H7 (cell line): ENCODE measurements around the gene SLC39A3. TPM values are rescaled to one million over a fixed set of nuclear protein-coding genes. Genes with fewer than 3 reads are reported as not detected.
A peak's percentile ranks its signal among the peaks of the same experiment; 100 is the strongest.

ENCODE experiments used
- DNase-seq: peaks from one replicate; pipeline ENCODE4 v3.0.0; 2012
- H3K27me3 ChIP-seq: 2 replicates; pipeline ENCODE4 v1.6.0; 2011; ENCODE audit warnings: mild to moderate bottlenecking, low read length; ENCODE audit not compliant: control insufficient read depth, insufficient read depth
- H3K36me3 ChIP-seq: replicated peaks from 2 replicates; pipeline ENCODE4 v1.5.1; 2011; ENCODE audit warnings: low read length; ENCODE audit not compliant: control insufficient read depth, insufficient read depth
- H3K4me3 ChIP-seq: 2 replicates; pipeline ENCODE4 v1.5.1; 2011; ENCODE audit warnings: low read depth, mild to moderate bottlenecking, control low read depth, low read length, moderate library complexity; ENCODE audit not compliant: insufficient read depth
- total RNA-seq: library from RNA; depleted of rRNA; stranded (reverse); fragments of >200 nt; shearing (Covaris generic); gene quantifications from 2 replicates; pipeline ENCODE4 v1.2.3, GENCODE V29; 2014; rRNA removed

SLC39A3 gene, protein sequence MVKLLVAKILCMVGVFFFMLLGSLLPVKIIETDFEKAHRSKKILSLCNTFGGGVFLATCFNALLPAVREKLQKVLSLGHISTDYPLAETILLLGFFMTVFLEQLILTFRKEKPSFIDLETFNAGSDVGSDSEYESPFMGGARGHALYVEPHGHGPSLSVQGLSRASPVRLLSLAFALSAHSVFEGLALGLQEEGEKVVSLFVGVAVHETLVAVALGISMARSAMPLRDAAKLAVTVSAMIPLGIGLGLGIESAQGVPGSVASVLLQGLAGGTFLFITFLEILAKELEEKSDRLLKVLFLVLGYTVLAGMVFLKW
- total RNA-seq = 42.5 and 45.8 TPM in 2 replicates

DNA sequence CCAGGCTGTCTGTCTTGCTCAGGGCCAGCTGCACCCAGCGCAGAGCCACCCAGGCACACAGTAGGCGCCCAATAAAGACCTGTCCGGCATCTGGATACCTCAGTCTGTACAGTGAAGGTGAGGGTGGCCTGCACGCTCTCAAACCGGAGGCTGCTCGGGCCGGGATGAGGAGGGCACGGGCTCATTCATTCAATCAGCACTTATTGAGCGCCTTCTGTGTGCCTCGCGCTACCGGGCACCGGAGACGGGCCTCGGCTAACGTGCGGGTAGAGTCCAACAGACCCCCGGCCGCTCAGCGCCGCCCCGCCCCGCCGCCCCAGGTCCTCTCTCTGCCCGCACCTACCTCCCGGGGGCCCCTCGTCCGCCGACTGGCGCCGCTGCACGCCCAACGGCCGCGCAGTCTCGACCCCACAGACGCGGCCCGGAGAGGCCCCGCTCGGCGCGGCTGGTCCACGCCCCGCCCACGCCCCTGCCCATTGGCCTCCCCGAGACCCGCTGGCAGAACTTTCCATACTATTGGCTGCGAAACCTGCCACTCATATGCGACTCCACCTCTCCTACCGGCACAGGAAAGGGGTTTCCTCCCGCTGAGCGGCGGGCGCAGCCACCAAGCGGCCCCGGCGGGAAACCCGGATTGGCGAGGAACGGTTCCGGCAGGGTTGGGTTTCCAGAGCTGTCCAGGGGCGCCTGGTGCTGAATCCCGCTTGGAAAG, at the start of gene SLC39A3:
SLC39A3 (minus strand) TSS at position 416 of the 712 bp plus-strand sequence. CDS start 2,760 bp downstream, outside the sequence.
- Histone ChIP-seq H3K27me3 (no peaks in the 10 kb centered on the region; the same call in 1 of the 2 replicates), H3K4me3 (peak within 1 kb of the TSS; percentile 91), H3K36me3 (peaks cover 9% of the 10 kb centered on the region)
- DNase-seq = peak; percentile 100

DNA sequence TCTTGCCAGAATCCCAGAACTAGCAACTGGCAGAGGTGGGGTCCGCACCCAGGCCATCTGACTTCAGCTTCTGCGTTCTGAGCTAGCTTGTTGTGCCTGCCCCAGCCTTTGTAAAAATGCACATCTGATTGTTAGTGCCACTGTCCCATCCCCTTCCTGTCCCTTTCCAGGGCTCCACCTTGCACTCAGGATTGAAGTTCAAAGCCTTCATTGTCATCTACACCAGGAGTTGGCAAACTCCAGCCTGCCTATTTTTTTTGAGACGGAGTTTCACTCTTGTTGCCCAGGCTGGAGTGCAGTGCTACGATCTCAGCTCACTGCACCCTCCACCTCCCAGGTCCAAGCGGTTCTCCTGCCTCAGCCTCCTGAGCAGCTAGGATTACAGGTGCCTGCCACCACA, 48.4 kb upstream of the SLC39A3 start:
- DNase-seq = no peak
- H3K36me3 ChIP-seq = peaks cover 9% of the 10 kb centered on the region
- no peaks in the 10 kb centered on the region for H3K27me3 ChIP-seq
- H3K4me3 ChIP-seq = no peak overlapping the region

DNA sequence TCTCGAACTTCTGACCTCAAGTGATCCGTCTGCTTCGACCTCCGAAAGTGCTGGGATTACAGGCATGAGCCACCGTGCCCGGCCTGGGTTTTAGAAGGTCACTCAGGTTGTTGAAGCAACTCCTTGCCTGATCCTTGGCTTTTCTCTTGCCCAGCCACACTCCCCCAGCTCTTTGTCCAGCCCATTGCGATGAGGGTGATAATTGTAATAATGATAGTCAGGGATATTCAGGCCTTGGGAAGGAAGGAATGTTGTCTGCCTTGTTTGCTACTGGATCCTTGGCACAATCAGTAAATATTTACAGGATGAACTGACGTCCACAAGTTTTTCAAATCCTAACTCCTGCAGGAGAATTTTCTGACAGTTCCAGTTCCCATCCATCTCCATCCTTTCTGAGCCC, 47.3 kb upstream of the SLC39A3 start:
- Histone ChIP-seq H3K27me3 (no peaks in the 10 kb centered on the region), H3K4me3 (no peak overlapping the region), H3K36me3 (peaks cover 9% of the 10 kb centered on the region)
- no peak for DNase-seq

DNA sequence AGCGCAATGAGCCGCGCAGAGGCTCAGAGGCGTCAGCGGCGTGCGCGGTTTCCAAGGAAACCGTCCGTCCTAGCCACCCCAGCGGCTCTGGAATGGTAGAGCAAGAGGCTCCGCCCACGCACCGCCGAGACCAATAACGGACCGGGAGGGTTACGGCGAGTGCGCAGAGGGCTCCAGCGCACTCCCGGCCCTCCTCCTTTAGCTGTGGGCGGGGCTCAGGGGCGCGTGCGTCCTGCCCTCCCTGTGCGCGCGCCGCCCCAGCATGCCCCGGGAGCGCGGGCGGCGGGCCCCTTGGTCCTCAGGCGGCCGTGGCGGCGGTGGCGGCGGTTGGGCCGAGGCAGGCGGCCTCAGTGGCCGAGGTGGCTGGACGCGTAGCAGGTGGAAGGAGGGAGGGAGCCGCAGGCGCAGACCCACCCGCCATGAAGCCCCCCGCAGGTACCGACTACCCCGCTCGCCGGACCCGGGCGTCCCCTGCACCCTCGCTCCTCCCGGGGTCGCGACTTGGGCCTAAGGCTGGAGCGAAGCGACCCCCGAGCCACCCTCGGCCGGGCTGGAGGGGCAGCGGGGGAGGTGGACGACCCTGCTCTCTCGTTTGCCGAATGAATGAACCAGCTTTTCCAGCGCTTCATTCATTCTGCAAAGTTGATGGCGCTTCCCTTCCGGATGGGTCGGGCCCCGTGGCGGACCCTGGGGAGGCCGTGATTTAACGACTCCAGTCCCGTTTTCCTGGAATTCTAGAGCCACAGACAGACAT, 45.6 kb upstream of the SLC39A3 start, which contains the start of gene THOP1:
THOP1 (plus strand) TSS at position 260 of the 754 bp plus-strand sequence; CDS start at position 420, 160 bp downstream.
- H3K36me3 ChIP-seq = peaks cover 4% of the 10 kb centered on the region
- H3K27me3 ChIP-seq = no peaks in the 10 kb centered on the region
- H3K4me3 ChIP-seq = peak within 1 kb of the TSS; percentile 93
- peak; percentile 100 for DNase-seq

DNA sequence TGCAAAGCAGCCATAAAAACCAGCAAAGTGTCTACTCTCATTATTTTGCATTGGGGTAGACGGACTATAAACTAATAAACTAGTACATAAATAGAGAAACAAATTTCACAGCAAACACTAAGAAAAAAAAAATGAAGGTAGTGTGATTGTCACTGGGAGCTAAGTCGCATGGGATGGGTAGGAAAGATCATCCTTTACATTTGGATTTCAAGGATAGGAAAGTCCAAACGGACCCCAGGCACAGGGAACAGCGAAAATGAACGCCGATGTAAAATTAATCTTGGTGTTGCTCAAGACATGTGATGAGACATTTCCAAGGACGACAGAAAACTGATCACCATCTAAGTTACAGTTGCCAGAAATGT, 43.9 kb upstream of the SLC39A3 start:
- H3K36me3 ChIP-seq = peaks cover 1% of the 10 kb centered on the region; the same call in 1 of the 2 replicates
- H3K27me3 ChIP-seq = no peaks in the 10 kb centered on the region
- DNase-seq = no peak
- H3K4me3 ChIP-seq = no peak overlapping the region

DNA sequence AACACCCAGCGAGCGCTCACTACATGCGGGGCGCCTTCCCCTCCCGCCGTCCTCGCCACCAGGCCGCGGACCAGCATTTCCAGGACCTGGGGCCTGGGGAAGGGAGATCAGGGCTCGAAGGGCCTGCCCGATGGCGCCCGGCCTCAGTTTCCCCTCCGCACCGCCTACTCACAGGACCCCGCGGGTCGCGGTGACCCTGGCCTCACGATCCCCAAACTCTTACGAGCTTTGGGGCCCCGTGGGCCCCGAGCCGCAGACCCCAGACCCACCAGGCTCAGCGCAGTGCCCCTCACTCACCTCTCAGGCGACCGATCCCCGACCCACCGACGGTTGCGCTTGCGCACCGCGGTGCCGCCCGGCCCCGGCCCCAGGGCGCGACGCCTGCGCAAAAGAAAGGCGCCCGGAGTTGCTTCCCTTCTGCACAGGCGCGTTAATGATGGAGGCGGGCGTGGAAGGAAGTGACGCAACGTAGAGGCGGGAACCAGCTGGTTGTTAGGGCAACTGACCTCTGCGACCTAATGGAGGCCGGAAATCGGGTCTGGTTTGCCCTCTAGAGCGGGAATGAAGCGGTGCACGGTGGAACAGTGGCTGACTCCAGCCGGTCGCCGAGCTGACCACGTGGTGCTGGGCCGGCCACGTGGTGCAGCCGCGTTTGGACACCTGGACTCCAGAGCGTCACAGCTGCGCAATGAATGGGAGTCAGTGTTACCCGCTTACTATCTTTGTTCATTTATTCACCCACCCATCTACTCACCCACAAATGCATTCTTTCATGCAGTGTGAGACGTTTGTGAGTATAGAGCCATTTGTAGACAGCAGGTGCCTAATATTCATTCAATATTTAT, 43.3 kb upstream of the SLC39A3 start, which contains the start of gene SGTA:
SGTA (minus strand) TSS at position 338 of the 845 bp plus-strand sequence. CDS start 14,205 bp downstream, outside the sequence.
- DNase-seq = peak; percentile 100
- Histone ChIP-seq H3K36me3 (peaks cover 1% of the 10 kb centered on the region; the same call in 1 of the 2 replicates), H3K4me3 (peak within 1 kb of the TSS; percentile 99), H3K27me3 (no peaks in the 10 kb centered on the region)

DNA sequence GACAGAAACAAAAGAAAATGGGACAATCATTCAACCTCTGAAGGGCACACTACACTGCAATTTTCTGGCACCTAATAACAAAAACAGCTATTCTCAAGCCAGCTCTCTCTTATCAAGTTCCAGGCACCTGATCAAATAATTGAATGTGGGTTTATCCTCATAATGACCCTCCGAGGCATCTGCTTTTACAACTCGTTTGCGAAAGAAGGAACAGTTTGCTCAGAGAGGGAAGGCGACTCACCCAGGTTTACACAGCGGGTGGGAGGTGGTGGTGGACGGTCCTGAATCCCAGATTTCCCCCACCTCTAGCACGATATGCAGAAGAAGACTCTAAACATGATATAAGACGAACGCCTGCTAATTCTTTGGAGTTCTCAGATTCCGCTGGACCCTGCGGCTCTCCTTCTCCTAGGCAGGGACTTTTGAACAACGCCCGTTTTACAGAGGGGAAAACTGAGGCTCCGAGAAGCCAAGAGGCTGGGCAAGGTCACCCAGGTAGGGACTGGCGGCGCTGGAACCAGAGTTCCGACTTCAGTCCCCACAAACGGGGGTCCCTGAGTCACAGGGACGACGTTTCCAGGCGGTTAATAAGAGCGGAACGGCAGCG, 42.6 kb upstream of the SLC39A3 start:
- Histone ChIP-seq H3K36me3 (peaks cover 1% of the 10 kb centered on the region; the same call in 1 of the 2 replicates), H3K27me3 (no peaks in the 10 kb centered on the region), H3K4me3 (peak overlapping the region; percentile 99)
- DNase-seq = peak; percentile 53

DNA sequence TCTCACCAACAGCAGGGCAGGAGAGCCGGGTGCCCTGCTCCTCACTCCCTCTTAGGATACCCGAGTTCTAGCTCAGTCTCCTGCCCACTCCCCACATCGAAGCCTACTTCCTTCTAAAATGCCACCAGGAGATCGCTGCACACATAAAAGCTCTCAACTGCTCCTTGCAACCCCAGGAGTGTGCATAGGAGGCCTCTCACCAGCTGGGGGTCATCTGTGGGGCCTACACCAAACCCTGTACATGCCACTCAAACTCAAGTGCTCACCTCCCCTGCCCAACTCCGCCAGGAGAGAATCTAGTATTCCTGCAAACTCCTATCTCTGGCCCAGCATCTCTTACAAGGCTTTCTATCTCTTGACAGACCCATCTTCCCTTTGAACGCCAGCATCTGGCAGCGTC, 40.5 kb upstream of the SLC39A3 start:
- Histone ChIP-seq H3K4me3 (no peak overlapping the region), H3K36me3 (peaks cover 1% of the 10 kb centered on the region; the same call in 1 of the 2 replicates), H3K27me3 (no peaks in the 10 kb centered on the region)
- no peak for DNase-seq

DNA sequence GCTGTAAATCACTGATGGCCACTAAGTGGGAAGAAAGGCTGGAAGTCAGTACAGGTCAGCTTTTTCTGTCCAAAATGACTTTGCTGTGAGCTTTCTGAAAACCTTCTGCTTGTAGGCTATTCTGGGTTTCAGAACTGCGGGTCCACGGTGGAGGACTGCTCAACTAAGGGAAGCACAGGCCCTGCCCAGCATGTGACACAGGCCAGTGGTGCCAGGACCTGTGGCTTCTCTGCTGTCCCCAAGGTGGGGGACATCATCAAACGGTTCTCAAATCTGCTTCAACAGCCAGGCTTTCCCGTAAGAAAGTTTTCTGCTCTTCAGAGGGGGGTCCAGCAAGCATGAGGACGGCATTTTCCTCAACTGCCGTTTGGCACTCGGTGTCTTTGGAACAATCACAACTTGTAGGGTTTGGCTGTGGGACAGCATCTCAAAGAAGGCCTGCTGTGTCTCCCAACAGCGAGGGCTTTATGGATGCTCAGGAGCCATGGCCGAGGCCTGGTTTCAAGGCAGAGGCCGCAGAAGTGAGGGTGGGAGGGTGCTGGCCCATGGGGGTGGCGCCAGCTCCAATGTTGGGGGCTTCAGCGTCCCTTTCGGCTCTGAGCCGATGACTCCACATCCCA, 39.4 kb upstream of the SLC39A3 start:
- no peaks in the 10 kb centered on the region for H3K27me3 ChIP-seq
- no peak for DNase-seq
- H3K4me3 ChIP-seq = no peak overlapping the region
- H3K36me3 ChIP-seq = peaks cover 1% of the 10 kb centered on the region; the same call in 1 of the 2 replicates

DNA sequence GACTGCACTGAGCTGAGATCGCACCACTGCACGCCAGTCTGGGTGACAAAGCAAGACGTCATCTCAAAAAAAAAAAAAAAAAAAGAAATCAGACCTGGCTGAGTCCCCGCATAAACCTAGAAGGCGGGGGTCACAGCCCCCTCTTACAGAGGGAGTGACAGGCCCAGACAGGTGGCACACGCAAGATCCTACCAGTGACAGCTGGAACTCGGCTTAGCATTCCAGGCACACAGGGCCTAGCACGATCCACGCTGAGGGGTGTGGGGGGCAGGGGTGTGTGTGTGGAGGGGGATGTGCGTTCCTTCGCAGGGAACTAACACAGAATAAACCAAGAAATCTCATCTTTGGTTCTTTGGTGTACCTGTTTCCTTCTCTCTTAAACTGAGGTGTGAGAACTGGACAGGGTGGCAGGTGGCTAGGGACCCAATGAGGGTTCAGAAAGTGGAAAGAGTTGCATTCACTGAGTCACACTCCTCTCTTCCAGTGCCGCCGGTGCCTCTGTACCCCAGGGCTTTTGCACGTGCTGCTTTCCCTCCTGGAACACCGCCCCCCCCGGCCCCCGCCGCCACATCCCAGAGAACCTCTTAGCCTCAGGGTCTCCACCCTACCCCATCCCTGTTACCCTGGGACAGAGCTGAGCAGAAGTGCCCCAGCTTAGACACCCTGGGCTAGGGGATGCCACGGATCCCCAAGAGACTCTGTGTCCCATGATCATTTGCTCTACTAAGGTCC, 38.3 kb upstream of the SLC39A3 start:
- no peak for DNase-seq
- H3K36me3 ChIP-seq = peaks cover 1% of the 10 kb centered on the region; the same call in 1 of the 2 replicates
- no peaks in the 10 kb centered on the region for H3K27me3 ChIP-seq
- no peak overlapping the region for H3K4me3 ChIP-seq

DNA sequence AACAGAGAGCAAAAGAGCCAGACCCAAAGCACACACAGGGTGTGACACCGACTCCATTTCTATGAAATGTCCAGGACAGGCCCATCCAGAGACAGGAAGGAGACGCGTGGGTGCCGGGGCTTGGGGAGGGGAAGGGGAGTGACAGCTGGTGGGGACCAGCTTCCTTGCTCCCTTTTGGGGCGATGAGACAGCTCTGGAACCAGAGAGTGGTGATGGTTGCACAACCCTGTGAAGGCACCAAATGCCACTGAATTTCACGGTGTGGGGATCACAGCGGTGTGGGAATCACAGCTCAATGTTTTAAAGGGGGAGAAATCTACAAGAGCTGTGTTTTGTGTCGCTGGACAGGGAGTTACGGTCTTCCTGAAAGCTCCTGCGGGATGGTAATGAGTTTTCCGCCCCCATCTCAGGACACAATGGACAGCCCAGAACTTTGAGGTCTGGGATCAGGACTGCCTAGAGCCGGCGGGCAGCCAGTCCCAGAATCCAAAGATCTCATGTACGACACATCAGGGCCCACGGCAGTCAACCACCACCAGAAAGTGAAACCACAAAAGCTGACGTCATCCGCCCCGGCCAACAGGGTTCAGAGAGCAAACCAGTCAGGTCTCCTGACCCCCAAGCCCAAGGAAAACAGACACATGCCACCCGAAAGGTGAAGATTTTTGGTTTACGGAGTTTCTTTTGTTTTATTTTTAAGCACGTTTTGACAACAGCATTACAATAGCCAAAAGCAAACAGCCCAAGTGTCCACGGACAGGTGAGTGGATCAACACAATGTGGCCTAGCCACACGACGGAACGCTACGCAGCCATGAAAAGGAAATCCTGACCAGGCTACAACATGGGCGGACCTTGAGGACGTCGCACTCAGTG, 36.0 kb upstream of the SLC39A3 start:
- no peak for DNase-seq
- Histone ChIP-seq H3K4me3 (no peak overlapping the region), H3K36me3 (no peaks in the 10 kb centered on the region; the same call in none of the 2 replicates), H3K27me3 (no peaks in the 10 kb centered on the region)
